Activated CD4-positive, alpha-beta T cell treated with anti-CD3 and anti-CD28 coated beads for 36 hours (primary cell): ENCODE data around the gene CD63. TPM values are rescaled to one million over a fixed set of nuclear protein-coding genes. Genes with fewer than 3 reads are reported as not detected.

Experiments used
- ATAC-seq: fragments of 200-7000 bp; cut with Tn5 transposase; one replicate; pipeline ENCODE4 v1.10.0; 2021; ENCODE audit warnings: mild to moderate bottlenecking, moderate library complexity
- CTCF ChIA-PET: fragments of 350-600 bp; sonication (Branson Sonifier 250); formaldehyde crosslinking; loops from one replicate; lab custom pipeline; 2021; ENCODE audit warnings: antibody characterized with exemption; lab: Charles Lee
- POLR2A ChIA-PET: fragments of 350-600 bp; sonication (Branson Sonifier 250); formaldehyde crosslinking; loops from one replicate; lab custom pipeline; 2021; ENCODE audit warnings: antibody characterized with exemption, inconsistent platforms; lab: Charles Lee
- DNase-seq: peaks from one replicate; pipeline ENCODE4 v3.0.0-alpha.2; 2020
- H3K27ac Mint-ChIP-seq: one replicate; pipeline ENCODE4 v1.8.0; 2021; ENCODE audit warnings: mixed read lengths
- H3K27me3 Mint-ChIP-seq: one replicate; pipeline ENCODE4 v1.8.0; 2021; ENCODE audit warnings: mixed read lengths
- H3K36me3 Mint-ChIP-seq: one replicate; pipeline ENCODE4 v1.8.0; 2021; ENCODE audit warnings: low read depth, mixed read lengths
- H3K4me1 Mint-ChIP-seq: one replicate; pipeline ENCODE4 v1.8.0; 2021; ENCODE audit warnings: mixed read lengths
- H3K4me3 Mint-ChIP-seq: one replicate; pipeline ENCODE4 v1.8.0; 2021; ENCODE audit warnings: mild to moderate bottlenecking, moderate library complexity, mixed read lengths
- H3K9me3 Mint-ChIP-seq: one replicate; pipeline ENCODE4 v1.8.0; 2021; ENCODE audit warnings: low read depth, mixed read lengths
- intact Hi-C, 2 experiments: fragments of 100-400 bp; cut with DNase I in 1 of 2; cut with micrococcal nuclease in 1 of 2; formaldehyde crosslinking; loops; one replicate each; pipeline versions ENCODE4 v1.14.2 to v1.15.1; 2022 to 2024; cut with DNase I, micrococcal nuclease
- total RNA-seq, 2 experiments: library from RNA; stranded (reverse); gene quantifications; one replicate each; pipeline ENCODE4 v1.2.3, GENCODE V29; 2021

The CD63 gene
- total RNA-seq, 2 experiments from 2014 or later = 113 to 122 TPM

DNA sequence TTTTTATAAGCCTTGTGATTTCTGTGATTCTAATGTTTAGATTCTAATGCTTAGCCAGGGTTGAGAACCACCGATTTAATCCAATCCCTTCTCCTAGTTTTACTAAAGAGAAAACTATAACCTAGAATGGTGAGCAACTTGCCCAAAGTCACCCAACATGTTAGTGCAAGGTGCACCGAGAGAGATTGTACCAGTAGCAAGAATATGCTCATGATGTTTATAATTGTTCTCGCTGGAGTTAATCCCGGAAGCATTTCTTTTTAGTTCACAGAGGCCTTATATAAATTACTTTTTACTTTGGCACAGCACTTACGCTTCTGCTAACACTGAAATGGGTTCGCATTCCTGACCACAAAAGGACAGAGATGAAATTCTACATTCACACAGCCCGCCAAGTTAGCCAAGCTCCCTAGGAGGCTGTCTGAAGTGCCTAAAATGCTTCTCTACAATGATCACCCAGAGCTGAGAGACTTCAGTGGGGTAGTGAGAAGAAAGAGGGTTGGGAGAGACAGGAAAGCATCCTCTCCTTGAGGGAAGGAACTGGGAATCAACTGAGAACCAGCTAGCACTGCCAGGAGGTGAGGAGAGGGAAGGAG lies 13.5 kb downstream of the CD63 start:
- Mint-ChIP-seq H3K36me3 (peaks cover 4% of the 10 kb centered on the region), H3K27me3 (peaks cover 2% of the 10 kb centered on the region), H3K4me3 (peak overlapping the region; percentile 86), H3K27ac (peak overlapping the region; percentile 89), H3K9me3 (no peaks in the 10 kb centered on the region), H3K4me1 (peaks cover 30% of the 10 kb centered on the region)
- ChIA-PET POLR2A (interaction anchor here (0.6 kb wide), 1 partner anchor 1356 kb away, joined by 4 read pairs; no protein-coding TSS in a partner anchor), CTCF (interaction anchor here (0.8 to 6.6 kb wide), 8 partner anchors 9 to 224 kb away, joined by 3 to 67 read pairs (median 4); partner anchors contain the start of genes CD63, ORMDL2 and SARNP)
- ATAC-seq = no peak
- no peak for DNase-seq
- intact Hi-C loops = loop anchor here (5.0 to 10.0 kb wide), 2 partner anchors 58 to 730 kb away; partner anchors contain the start of gene TESPA1 (in 1 of the 2)

DNA sequence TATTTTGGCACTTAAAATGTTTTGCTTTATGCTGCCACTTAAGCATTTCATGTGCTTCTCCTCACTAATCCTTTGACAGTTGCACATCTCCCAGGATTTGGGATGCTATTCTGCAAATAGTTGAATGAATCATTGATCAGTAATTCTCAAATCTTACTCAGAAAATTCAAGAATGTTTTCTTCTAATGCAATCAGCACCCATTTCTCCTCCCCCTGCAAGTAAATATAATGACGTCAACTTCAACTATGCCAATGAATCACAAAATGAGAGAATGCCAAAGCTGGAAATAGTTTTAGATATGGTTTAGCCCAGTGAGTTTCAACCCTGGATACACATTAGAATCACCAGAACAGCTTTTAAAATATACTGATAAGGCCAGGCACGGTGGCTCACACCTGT lies 15.1 kb downstream of the CD63 start:
- Mint-ChIP-seq H3K4me3 (no peak overlapping the region), H3K9me3 (no peaks in the 10 kb centered on the region), H3K27me3 (peaks cover 8% of the 10 kb centered on the region), H3K4me1 (peaks cover 31% of the 10 kb centered on the region), H3K36me3 (peaks cover 4% of the 10 kb centered on the region), H3K27ac (no peak overlapping the region)
- DNase-seq (no peak), ATAC-seq (no peak)
- ChIA-PET CTCF (no interaction called here), POLR2A (interaction anchor here (0.5 kb wide), 1 partner anchor 666 kb away, joined by 3 read pairs; no protein-coding TSS in a partner anchor)
- intact Hi-C loops = loop anchor here in 1 of 2 experiments (10.0 kb wide), 1 partner anchor 729 kb away; the partner anchor contains the start of gene TESPA1

- ChIA-PET POLR2A (no interaction called here), CTCF (interaction anchor here (0.6 to 1.2 kb wide), 3 partner anchors 11 to 55 kb away, joined by 3 to 4 read pairs (median 3); no protein-coding TSS in a partner anchor)
- H3K27ac Mint-ChIP-seq = no peak overlapping the region
- intact Hi-C loops = loop anchor here in 1 of 2 experiments (10.0 kb wide), 1 partner anchor 728 kb away; the partner anchor contains the start of gene TESPA1
- no peaks in the 10 kb centered on the region for H3K9me3 Mint-ChIP-seq
- peaks cover 14% of the 10 kb centered on the region for H3K27me3 Mint-ChIP-seq
- peaks cover 29% of the 10 kb centered on the region for H3K4me1 Mint-ChIP-seq
- H3K36me3 Mint-ChIP-seq = peaks cover 2% of the 10 kb centered on the region
- H3K4me3 Mint-ChIP-seq = no peak overlapping the region
- ATAC-seq (no peak), DNase-seq (no peak)
Measured at GRCh38 chr12:55712700-55713415, 16.0 kb downstream of the CD63 start.

DNA sequence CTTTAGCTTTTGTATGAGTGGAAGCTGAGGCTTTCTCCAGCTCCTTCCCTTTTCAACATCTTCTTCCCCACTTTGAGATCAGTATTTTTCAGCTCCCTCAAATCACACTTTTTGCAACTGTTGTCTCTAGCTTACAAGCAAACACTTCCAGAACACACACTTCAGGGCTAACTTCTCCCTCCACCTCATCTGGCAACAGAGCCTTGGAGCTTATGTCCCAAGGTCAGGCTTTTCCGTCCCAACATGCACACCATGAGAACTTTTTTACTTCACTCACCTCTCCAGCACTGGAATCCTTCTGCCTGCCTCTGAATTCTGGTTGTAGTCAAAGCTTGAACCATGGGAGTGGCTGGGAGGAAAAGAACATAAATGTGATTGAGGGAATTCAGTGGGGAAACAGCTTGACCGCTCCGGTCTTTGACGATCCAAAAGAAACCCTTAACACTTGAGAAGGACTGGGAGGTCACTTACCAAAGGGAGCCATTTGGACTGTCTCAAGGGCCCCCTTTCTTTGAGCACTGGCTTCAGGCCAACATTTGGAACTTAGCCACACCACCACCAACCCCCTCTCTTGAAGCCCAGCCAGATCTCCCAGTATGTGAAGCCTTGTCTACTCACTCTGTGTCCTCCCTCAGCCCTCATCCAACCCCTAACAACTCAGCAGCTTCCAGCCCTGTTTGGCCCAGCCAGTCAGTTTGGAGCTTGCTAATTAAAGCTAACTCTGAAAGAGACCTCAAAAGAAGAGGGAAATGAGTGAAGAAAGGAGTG lies 16.8 kb downstream of the CD63 start:
- Mint-ChIP-seq H3K27ac (no peak overlapping the region), H3K9me3 (no peaks in the 10 kb centered on the region), H3K4me3 (no peak overlapping the region), H3K4me1 (peaks cover 26% of the 10 kb centered on the region), H3K27me3 (peaks cover 18% of the 10 kb centered on the region), H3K36me3 (peaks cover 2% of the 10 kb centered on the region)
- ATAC-seq (no peak), DNase-seq (no peak)
- ChIA-PET POLR2A (interaction anchor here (0.6 kb wide), 1 partner anchor 31 kb away, joined by 8 read pairs; a partner anchor contains a TSS), CTCF (interaction anchor here (0.6 to 1.2 kb wide), 5 partner anchors 10 to 56 kb away, joined by 3 to 4 read pairs (median 3); no protein-coding TSS in a partner anchor)
- intact Hi-C loops = loop anchor here in 1 of 2 experiments (10.0 kb wide), 1 partner anchor 727 kb away; the partner anchor contains the start of gene TESPA1

DNA sequence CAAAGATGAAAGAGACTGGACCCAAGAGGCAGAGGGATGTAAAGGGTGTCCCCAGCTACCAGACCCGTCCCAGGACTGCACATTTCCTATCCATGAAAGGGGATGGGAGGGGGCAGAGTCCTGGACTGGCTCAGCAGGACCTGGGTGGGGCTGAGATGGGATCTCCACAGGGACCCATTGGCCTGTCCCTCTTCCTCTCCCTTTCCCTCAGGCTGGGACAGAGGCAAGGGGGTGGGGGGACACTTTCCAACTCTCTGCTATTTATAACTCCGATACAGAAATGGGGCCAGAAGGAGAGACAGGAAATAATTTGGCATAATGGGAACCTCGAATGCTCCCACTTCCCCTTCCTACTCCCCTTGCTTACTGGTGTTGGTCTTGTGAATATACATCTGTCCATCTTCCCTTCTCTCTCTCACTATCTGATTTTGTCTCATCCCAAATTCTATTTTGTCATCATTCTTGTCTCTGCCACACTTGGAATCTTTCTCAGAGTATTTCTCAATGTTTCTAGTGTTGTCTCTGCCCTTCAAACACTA lies 20.0 kb downstream of the CD63 start:
- H3K27me3 Mint-ChIP-seq = peaks cover 20% of the 10 kb centered on the region
- no peak overlapping the region for H3K27ac Mint-ChIP-seq

GRCh38 chr12:55707841-55708694 lies 20.7 kb downstream of the CD63 start, which contains the start of gene ITGA7:
TSS of gene ITGA7 (minus strand) at chr12:55707904. CDS start at chr12:55707682, 222 bp downstream.
- Mint-ChIP-seq H3K9me3 (no peaks in the 10 kb centered on the region), H3K4me1 (peaks cover 18% of the 10 kb centered on the region), H3K36me3 (no peaks in the 10 kb centered on the region), H3K27me3 (peaks cover 20% of the 10 kb centered on the region), H3K27ac (no peak within 1 kb of the TSS), H3K4me3 (peak within 1 kb of the TSS; percentile 70)
- DNase-seq (peak; percentile 75), ATAC-seq (peak; percentile 86)
- intact Hi-C loops = no loop called here
- CTCF ChIA-PET = interaction anchor here (0.8 to 3.0 kb wide), 3 partner anchors 9 to 61 kb away, joined by 4 to 13 read pairs (median 5); no protein-coding TSS in a partner anchor
- POLR2A ChIA-PET = interaction anchor here (0.5 kb wide), 1 partner anchor 139 kb away, joined by 4 read pairs; no protein-coding TSS in a partner anchor

More for the DNA sequence above, 20.0 kb downstream of the CD63 start:
- POLR2A ChIA-PET = no interaction called here
- CTCF ChIA-PET = no interaction called here
- DNase-seq = no peak
- no peaks in the 10 kb centered on the region for H3K36me3 Mint-ChIP-seq
- peak overlapping the region; percentile 70 for H3K4me3 Mint-ChIP-seq
- ATAC-seq = no peak
- H3K4me1 Mint-ChIP-seq = peaks cover 18% of the 10 kb centered on the region
- intact Hi-C loops = no loop called here
- no peaks in the 10 kb centered on the region for H3K9me3 Mint-ChIP-seq

- peaks cover 20% of the 10 kb centered on the region for H3K27me3 Mint-ChIP-seq
- ChIA-PET CTCF (interaction anchor here (0.7 to 3.0 kb wide), 6 partner anchors 10 to 917 kb away, joined by 3 to 13 read pairs (median 4); no protein-coding TSS in a partner anchor), POLR2A (no interaction called here)
- no peaks in the 10 kb centered on the region for H3K36me3 Mint-ChIP-seq
- H3K9me3 Mint-ChIP-seq = no peaks in the 10 kb centered on the region
- DNase-seq = peak; percentile 27
- peak; percentile 27 for ATAC-seq
- H3K4me1 Mint-ChIP-seq = peaks cover 18% of the 10 kb centered on the region
- H3K27ac Mint-ChIP-seq = no peak overlapping the region
- intact Hi-C loops = no loop called here
- H3K4me3 Mint-ChIP-seq = peak overlapping the region; percentile 70
Measured at GRCh38 chr12:55707219-55707671, 21.6 kb downstream of the CD63 start.

GRCh38 chr12:55706568-55707218 lies 22.1 kb downstream of the CD63 start:
- H3K4me3 Mint-ChIP-seq = peak overlapping the region; percentile 70
- H3K9me3 Mint-ChIP-seq = no peaks in the 10 kb centered on the region
- ATAC-seq = no peak
- CTCF ChIA-PET = interaction anchor here (0.7 to 3.0 kb wide), 9 partner anchors 10 to 918 kb away, joined by 3 to 13 read pairs (median 4); no protein-coding TSS in a partner anchor
- H3K27ac Mint-ChIP-seq = no peak overlapping the region
- H3K36me3 Mint-ChIP-seq = no peaks in the 10 kb centered on the region
- H3K4me1 Mint-ChIP-seq = peaks cover 18% of the 10 kb centered on the region
- H3K27me3 Mint-ChIP-seq = peaks cover 20% of the 10 kb centered on the region
- POLR2A ChIA-PET = interaction anchor here (0.6 kb wide), 1 partner anchor 398 kb away, joined by 3 read pairs; the partner anchor contains the start of gene PA2G4
- DNase-seq = no peak
- intact Hi-C loops = no loop called here

DNA sequence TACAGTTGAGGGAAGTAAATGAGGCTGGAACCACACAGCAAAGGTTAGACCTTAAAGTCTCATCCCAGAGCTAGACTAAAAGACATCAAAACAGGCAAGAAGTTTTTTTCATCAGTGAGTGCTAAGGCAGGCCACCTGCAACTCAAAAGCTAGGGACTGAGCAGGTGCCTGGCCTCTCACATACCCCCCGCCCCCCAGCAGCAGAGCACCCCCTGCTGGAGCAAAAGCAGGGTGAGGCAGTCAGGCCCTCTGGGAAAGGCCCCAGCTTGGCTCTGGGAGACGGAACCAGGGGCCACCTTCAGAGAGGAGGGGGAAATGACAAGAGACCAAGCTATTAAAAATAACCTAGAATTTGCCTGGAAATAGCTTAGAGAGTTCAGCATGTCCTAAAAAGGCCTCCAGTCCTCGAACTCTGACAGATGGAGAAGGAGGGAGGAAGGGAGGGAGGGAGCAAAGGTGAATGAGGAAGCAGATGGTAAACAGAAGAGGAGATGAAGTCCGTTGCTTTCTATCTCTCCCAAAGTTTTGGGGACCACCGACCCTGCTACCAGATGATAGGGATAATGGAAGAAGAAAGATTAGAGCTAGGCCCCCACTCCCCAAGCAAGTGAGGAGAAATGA lies 22.9 kb downstream of the CD63 start:
- CTCF ChIA-PET = interaction anchor here (0.7 to 3.0 kb wide), 12 partner anchors 10 to 691 kb away, joined by 3 to 13 read pairs (median 4); partner anchors contain the start of gene BLOC1S1
- Mint-ChIP-seq H3K9me3 (no peaks in the 10 kb centered on the region), H3K4me3 (no peak overlapping the region), H3K27me3 (peaks cover 20% of the 10 kb centered on the region), H3K4me1 (peaks cover 18% of the 10 kb centered on the region), H3K27ac (no peak overlapping the region), H3K36me3 (no peaks in the 10 kb centered on the region)
- DNase-seq = peak; percentile 57
- intact Hi-C loops = no loop called here
- peak; percentile 47 for ATAC-seq
- POLR2A ChIA-PET = interaction anchor here (0.6 kb wide), 1 partner anchor 398 kb away, joined by 3 read pairs; the partner anchor contains the start of gene PA2G4
